Measurements from ENCODE around the gene EP400. TPM values are rescaled to one million over a fixed set of nuclear protein-coding genes. Genes with fewer than 3 reads are reported as not detected.

Gene EP400
- total RNA-seq, 1 donor = 19.9 TPM

GRCh38 chr12:132014092-132014914, 64.6 kb downstream of the EP400 start:
- no peak for DNase-seq (ENCODE audit: low read depth in 2 of 3, low spot score in 2 of 3)

- DNase-seq (ENCODE audit: low read depth in 2 of 3, low spot score in 2 of 3) = no peak
Observed at GRCh38 chr12:132014915-132015280, 65.2 kb downstream of the EP400 start.

- no peak for DNase-seq (ENCODE audit: low read depth in 2 of 3, low spot score in 2 of 3)
Observed at GRCh38 chr12:132015686-132016430, 66.1 kb downstream of the EP400 start.

- DNase-seq (ENCODE audit: low read depth in 2 of 3, low spot score in 2 of 3) = no peak
Observed at GRCh38 chr12:132018193-132018916, 68.6 kb downstream of the EP400 start.

- no peak for DNase-seq (ENCODE audit: low read depth in 2 of 3, low spot score in 2 of 3)
Observed at GRCh38 chr12:132019891-132020290, 70.1 kb downstream of the EP400 start.

GRCh38 chr12:132020292-132020691, 70.5 kb downstream of the EP400 start:
- DNase-seq (ENCODE audit: low read depth in 2 of 3, low spot score in 2 of 3) = no peak

- no peak for DNase-seq (ENCODE audit: low read depth in 2 of 3, low spot score in 2 of 3)
Observed at GRCh38 chr12:132021031-132021871, 71.5 kb downstream of the EP400 start.

GRCh38 chr12:132021965-132022364, 72.2 kb downstream of the EP400 start:
- DNase-seq (ENCODE audit: low read depth in 2 of 3, low spot score in 2 of 3) = no peak

GRCh38 chr12:132023658-132024057, 73.9 kb downstream of the EP400 start:
- no peak for DNase-seq (ENCODE audit: low read depth in 2 of 3, low spot score in 2 of 3)

- no peak for DNase-seq (ENCODE audit: low read depth in 2 of 3, low spot score in 2 of 3)
Observed at GRCh38 chr12:132024758-132025157, 75.0 kb downstream of the EP400 start.

GRCh38 chr12:132025526-132025925, 75.8 kb downstream of the EP400 start:
- no peak for DNase-seq (ENCODE audit: low read depth in 2 of 3, low spot score in 2 of 3)

- no peak for DNase-seq (ENCODE audit: low read depth in 2 of 3, low spot score in 2 of 3)
Observed at GRCh38 chr12:132026061-132026795, 76.5 kb downstream of the EP400 start.

- no peak for DNase-seq (ENCODE audit: low read depth in 2 of 3, low spot score in 2 of 3)
Observed at GRCh38 chr12:132026796-132027500, 77.2 kb downstream of the EP400 start.

GRCh38 chr12:132027636-132028035, 77.9 kb downstream of the EP400 start:
- DNase-seq (ENCODE audit: low read depth in 2 of 3, low spot score in 2 of 3) = no peak

- no peak for DNase-seq (ENCODE audit: low read depth in 2 of 3, low spot score in 2 of 3)
Observed at GRCh38 chr12:132028111-132028510, 78.4 kb downstream of the EP400 start.

GRCh38 chr12:132029503-132030300, 80.0 kb downstream of the EP400 start:
- DNase-seq (ENCODE audit: low read depth in 2 of 3, low spot score in 2 of 3) = no peak

GRCh38 chr12:132030367-132031038, 80.8 kb downstream of the EP400 start:
- no peak for DNase-seq (ENCODE audit: low read depth in 2 of 3, low spot score in 2 of 3)

GRCh38 chr12:132033627-132034026, 83.9 kb downstream of the EP400 start:
- DNase-seq (ENCODE audit: low read depth in 2 of 3, low spot score in 2 of 3) = no peak

All from hematopoietic multipotent progenitor cell (in vitro differentiated cells).